Measurements from ENCODE around the gene KDM4B.

Gene KDM4B

DNA sequence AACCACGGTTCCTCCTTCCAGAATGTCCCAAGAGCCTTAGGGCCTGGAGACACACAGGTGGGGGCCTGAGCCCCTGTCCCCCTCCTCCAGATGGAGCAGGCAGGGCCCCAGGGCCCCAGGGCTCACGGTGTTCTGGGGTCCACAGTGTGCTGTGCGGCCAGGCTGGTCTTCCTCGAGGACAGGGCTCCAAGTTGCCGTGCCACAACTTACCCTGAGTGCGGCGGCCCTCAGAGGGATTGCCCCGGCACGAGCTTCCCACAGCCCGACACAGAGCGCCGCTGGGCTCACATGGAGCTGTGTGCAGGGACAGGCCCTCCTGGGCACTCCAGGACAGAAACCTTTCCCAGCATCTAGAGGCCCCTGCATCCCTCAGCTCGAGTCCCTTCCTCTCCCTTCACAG is 160.8 kb downstream of the KDM4B start:
- no peaks in the 10 kb centered on the region for H4K20me1 ChIP-seq (ENCODE audit: control insufficient read depth, insufficient read depth, low read depth, low read length)
- no peaks in the 10 kb centered on the region for H3K9me3 ChIP-seq (ENCODE audit: control insufficient read depth, insufficient read depth, low read length)
- peak overlapping the region; percentile 77 for H3K4me3 ChIP-seq (ENCODE audit: low read length)
- H3K4me1 ChIP-seq (ENCODE audit: control insufficient read depth, low read length) = peaks cover 68% of the 10 kb centered on the region
- H3K4me2 ChIP-seq (ENCODE audit: low read length) = peak overlapping the region; percentile 98
- H3K79me2 ChIP-seq (ENCODE audit: control insufficient read depth, low read length) = peaks cover 3% of the 10 kb centered on the region
- H3K9me2 ChIP-seq (replicated peaks; ENCODE audit: control insufficient read depth, low read length) = no peaks in the 10 kb centered on the region
- H3F3A ChIP-seq (ENCODE audit: control insufficient read depth, insufficient read depth) = 0 out of 2 replicates have a peak, but pooled peaks cover 2% of the 10 kb centered on the region
- TF ChIP-seq, protein P1, sequence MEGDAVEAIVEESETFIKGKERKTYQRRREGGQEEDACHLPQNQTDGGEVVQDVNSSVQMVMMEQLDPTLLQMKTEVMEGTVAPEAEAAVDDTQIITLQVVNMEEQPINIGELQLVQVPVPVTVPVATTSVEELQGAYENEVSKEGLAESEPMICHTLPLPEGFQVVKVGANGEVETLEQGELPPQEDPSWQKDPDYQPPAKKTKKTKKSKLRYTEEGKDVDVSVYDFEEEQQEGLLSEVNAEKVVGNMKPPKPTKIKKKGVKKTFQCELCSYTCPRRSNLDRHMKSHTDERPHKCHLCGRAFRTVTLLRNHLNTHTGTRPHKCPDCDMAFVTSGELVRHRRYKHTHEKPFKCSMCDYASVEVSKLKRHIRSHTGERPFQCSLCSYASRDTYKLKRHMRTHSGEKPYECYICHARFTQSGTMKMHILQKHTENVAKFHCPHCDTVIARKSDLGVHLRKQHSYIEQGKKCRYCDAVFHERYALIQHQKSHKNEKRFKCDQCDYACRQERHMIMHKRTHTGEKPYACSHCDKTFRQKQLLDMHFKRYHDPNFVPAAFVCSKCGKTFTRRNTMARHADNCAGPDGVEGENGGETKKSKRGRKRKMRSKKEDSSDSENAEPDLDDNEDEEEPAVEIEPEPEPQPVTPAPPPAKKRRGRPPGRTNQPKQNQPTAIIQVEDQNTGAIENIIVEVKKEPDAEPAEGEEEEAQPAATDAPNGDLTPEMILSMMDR (IDR thresholded peaks at IDR 0.05; ENCODE audit: low read depth, low read length, poor library complexity, severe bottlenecking) = no peak
- TF ChIP-seq EZH2phosphoT487 (IDR thresholded peaks at IDR 0.05; ENCODE audit: borderline replicate concordance, low read length) = no peak
- H3K36me3 ChIP-seq (ENCODE audit: control insufficient read depth, low read length) = peaks cover 27% of the 10 kb centered on the region
- H3K27ac ChIP-seq (ENCODE audit: low read depth, low read length) = peak overlapping the region; percentile 88
- no peaks in the 10 kb centered on the region for H3K27me3 ChIP-seq (ENCODE audit: control insufficient read depth, low read length)

DNA sequence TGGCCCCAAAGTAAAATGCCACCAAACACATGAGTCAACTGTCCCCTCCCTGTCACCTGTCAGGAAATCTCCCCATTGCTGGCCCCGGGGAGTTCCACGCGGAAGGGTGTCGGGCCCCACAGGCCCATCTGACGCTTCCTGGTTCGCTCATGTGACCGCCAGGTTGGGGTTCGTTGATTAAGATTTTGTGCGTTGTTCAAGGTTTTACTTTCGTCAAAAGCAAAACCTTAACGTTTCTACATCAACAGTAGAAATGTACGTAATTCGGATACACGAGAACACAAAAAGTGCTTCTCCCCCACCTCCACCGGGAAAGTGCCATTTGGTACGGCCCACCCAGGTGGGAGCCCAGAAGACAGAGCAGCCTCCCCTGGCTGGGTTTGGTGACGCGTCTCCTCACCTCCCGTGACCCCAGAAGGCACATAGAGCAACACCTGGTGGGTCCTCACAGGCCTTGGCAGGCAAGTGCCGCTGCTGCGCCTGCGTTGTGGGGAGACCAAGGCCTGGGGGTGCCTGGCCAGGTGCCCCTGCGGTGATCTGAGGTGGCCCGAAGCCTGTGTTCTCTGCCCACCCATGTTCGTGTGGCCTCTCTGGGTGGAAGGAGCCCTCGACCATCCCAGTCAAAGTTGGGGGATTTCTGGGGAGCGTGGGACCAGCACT is 161.6 kb downstream of the KDM4B start:
- no peak for TF ChIP-seq EZH2phosphoT487 (IDR thresholded peaks at IDR 0.05; ENCODE audit: borderline replicate concordance, low read length)
- TF ChIP-seq, protein P1 (IDR thresholded peaks at IDR 0.05; ENCODE audit: low read depth, low read length, poor library complexity, severe bottlenecking) = no peak
- H3K4me2 ChIP-seq (ENCODE audit: low read length) = peak overlapping the region; percentile 98
- H3K9me2 ChIP-seq (replicated peaks; ENCODE audit: control insufficient read depth, low read length) = no peaks in the 10 kb centered on the region
- 0 out of 2 replicates have a peak, but pooled peaks cover 2% of the 10 kb centered on the region for H3F3A ChIP-seq (ENCODE audit: control insufficient read depth, insufficient read depth)
- H3K27me3 ChIP-seq (ENCODE audit: control insufficient read depth, low read length) = no peaks in the 10 kb centered on the region
- peaks cover 68% of the 10 kb centered on the region for H3K4me1 ChIP-seq (ENCODE audit: control insufficient read depth, low read length)
- peaks cover 34% of the 10 kb centered on the region for H3K36me3 ChIP-seq (ENCODE audit: control insufficient read depth, low read length)
- H3K27ac ChIP-seq (ENCODE audit: low read depth, low read length) = peak overlapping the region; percentile 88
- no peaks in the 10 kb centered on the region for H3K9me3 ChIP-seq (ENCODE audit: control insufficient read depth, insufficient read depth, low read length)
- peaks cover 3% of the 10 kb centered on the region for H3K79me2 ChIP-seq (ENCODE audit: control insufficient read depth, low read length)
- H3K4me3 ChIP-seq (ENCODE audit: low read length) = peak overlapping the region; percentile 77
- no peaks in the 10 kb centered on the region for H4K20me1 ChIP-seq (ENCODE audit: control insufficient read depth, insufficient read depth, low read depth, low read length)

DNA sequence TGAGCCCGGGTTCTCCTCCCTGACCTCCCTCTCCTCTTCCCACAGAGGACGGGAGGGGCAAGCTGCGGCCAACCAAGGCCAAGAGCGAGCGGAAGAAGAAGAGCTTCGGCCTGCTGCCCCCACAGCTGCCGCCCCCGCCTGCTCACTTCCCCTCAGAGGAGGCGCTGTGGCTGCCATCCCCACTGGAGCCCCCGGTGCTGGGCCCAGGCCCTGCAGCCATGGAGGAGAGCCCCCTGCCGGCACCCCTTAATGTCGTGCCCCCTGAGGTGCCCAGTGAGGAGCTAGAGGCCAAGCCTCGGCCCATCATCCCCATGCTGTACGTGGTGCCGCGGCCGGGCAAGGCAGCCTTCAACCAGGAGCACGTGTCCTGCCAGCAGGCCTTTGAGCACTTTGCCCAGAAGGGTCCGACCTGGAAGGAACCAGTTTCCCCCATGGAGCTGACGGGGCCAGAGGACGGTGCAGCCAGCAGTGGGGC is 162.2 kb downstream of the KDM4B start:
- H3K4me1 ChIP-seq (ENCODE audit: control insufficient read depth, low read length) = peaks cover 68% of the 10 kb centered on the region
- no peaks in the 10 kb centered on the region for H3K9me3 ChIP-seq (ENCODE audit: control insufficient read depth, insufficient read depth, low read length)
- H3K27ac ChIP-seq (ENCODE audit: low read depth, low read length) = peak overlapping the region; percentile 88
- 0 out of 2 replicates have a peak, but pooled peaks cover 2% of the 10 kb centered on the region for H3F3A ChIP-seq (ENCODE audit: control insufficient read depth, insufficient read depth)
- H3K4me2 ChIP-seq (ENCODE audit: low read length) = peak overlapping the region; percentile 98
- no peak for TF ChIP-seq EZH2phosphoT487 (IDR thresholded peaks at IDR 0.05; ENCODE audit: borderline replicate concordance, low read length)
- TF ChIP-seq, protein P1 (IDR thresholded peaks at IDR 0.05; ENCODE audit: low read depth, low read length, poor library complexity, severe bottlenecking) = peak; percentile 82
- peaks cover 3% of the 10 kb centered on the region for H3K79me2 ChIP-seq (ENCODE audit: control insufficient read depth, low read length)
- no peaks in the 10 kb centered on the region for H3K9me2 ChIP-seq (replicated peaks; ENCODE audit: control insufficient read depth, low read length)
- H3K36me3 ChIP-seq (ENCODE audit: control insufficient read depth, low read length) = peaks cover 39% of the 10 kb centered on the region
- peak overlapping the region; percentile 77 for H3K4me3 ChIP-seq (ENCODE audit: low read length)
- no peaks in the 10 kb centered on the region for H4K20me1 ChIP-seq (ENCODE audit: control insufficient read depth, insufficient read depth, low read depth, low read length)
- H3K27me3 ChIP-seq (ENCODE audit: control insufficient read depth, low read length) = no peaks in the 10 kb centered on the region
